Nucleus accumbens (tissue), 56 donors: ENCODE data around the gene MYADM.

Source experiments
- DNase-seq, 56 donors: peaks; one replicate each; lab custom pipeline; 2025; lab: John Stamatoyannopoulos, UW

MYADM gene

GRCh38 chr19:53908106-53908934 lies 40.6 kb downstream of the MYADM start:
- peak in 54 of 56 donors; percentile 54 to 91 (median 78) for DNase-seq

GRCh38 chr19:53908935-53909415 lies 41.3 kb downstream of the MYADM start, which contains the start of gene CACNG7:
TSS of gene CACNG7 (plus strand) at chr19:53909278. CDS start at chr19:53912832, 3,554 bp downstream.
- peak in 43 of 56 donors; percentile 3 to 65 (median 32) for DNase-seq

GRCh38 chr19:53909471-53910169 lies 41.9 kb downstream of the MYADM start:
- peak in 2 of 56 donors; percentile 17 to 29 for DNase-seq

- peak in 4 of 56 donors; percentile 10 to 33 (median 20) for DNase-seq
Measured at GRCh38 chr19:53910170-53910518, 42.5 kb downstream of the MYADM start.

GRCh38 chr19:53912653-53913052 lies 45.0 kb downstream of the MYADM start:
- DNase-seq = peak in 1 of 56 donors; percentile 5

DNA sequence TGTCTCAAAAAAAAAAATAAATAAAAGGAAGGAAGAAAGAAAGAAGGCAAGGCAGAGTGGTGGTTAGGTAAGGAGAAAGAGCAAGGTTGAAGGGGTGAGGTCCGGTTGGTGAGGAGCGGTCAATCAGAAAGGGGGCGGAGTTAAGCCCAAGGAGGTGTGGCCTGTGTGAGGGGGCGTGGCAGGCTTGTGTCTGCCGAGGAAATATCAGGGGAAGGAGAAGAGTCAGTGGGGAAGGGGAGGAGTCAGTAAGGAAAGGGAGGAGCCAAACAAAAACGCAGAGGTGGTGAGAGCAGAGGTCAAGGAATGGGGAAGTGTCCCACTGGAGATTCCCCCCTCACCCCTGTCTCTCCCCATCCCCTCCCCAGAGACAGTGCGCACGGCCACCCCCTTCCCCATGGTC lies 47.3 kb downstream of the MYADM start:
- DNase-seq = no peak

DNA sequence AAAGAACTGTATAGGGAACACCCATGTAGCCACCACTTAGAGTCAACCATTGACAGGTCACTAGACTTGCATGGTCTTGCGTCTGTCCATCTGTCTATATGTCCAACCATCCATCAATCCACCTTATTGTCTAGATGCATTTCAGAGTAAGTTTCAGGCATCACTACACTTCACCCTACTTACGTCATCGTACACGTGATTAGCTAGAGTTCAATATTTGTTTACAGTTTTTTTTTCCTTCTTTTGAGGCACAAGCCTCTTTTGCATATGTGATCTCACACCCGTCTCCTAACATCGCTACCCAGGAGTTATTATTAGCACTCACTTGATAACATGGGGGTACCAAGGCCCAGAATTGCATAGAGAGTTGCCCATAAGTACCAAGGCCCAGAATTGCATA lies 48.3 kb downstream of the MYADM start:
- DNase-seq = no peak

DNA sequence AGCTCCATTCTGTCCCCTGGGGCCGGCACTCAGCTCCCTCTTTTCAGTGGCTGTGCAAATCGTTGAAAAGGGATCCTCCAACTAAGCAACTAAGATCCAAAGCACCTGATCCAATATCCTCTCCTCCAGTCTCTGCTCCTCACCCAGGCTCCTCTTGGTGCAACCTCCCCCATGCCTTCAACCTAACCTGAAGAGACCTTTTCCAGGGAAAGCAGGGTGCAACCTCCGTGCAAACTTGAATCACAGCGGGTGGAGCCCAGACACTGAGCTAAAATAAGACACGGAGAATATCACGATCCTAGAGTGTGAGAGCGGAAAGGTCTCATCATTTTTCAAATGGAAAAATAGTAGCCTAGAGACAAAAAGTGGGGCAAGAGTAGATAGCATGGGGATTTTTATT lies 49.7 kb downstream of the MYADM start:
- DNase-seq = peak in 21 of 56 donors; percentile 4 to 66 (median 32)
